ENCODE results near the gene KLHL35. TPM values are rescaled to one million over a fixed set of nuclear protein-coding genes. Genes with fewer than 3 reads are reported as not detected.

The KLHL35 gene
- total and polyA plus RNA-seq, 3 donors from 2014 or later, result 15.4 to 58.2 (median 51.2) TPM

GRCh38 chr11:75423721-75424120, 9.3 kb downstream of the KLHL35 start:
- Histone ChIP-seq H3K27ac (no peak overlapping the region), H3K27me3 (no peaks in the 10 kb centered on the region), H3K4me3 (no peak overlapping the region), H3K9me3 (no peaks in the 10 kb centered on the region), H3K4me1 (peaks cover 7% of the 10 kb centered on the region), H3K36me3 (ENCODE audit: low read depth, missing control alignments) (no peaks in the 10 kb centered on the region)
- intact Hi-C loops (cut with DNase I; ENCODE audit: low total_unique reads), result no loop called here
- no peak for DNase-seq
- TF ChIP-seq, protein P1, sequence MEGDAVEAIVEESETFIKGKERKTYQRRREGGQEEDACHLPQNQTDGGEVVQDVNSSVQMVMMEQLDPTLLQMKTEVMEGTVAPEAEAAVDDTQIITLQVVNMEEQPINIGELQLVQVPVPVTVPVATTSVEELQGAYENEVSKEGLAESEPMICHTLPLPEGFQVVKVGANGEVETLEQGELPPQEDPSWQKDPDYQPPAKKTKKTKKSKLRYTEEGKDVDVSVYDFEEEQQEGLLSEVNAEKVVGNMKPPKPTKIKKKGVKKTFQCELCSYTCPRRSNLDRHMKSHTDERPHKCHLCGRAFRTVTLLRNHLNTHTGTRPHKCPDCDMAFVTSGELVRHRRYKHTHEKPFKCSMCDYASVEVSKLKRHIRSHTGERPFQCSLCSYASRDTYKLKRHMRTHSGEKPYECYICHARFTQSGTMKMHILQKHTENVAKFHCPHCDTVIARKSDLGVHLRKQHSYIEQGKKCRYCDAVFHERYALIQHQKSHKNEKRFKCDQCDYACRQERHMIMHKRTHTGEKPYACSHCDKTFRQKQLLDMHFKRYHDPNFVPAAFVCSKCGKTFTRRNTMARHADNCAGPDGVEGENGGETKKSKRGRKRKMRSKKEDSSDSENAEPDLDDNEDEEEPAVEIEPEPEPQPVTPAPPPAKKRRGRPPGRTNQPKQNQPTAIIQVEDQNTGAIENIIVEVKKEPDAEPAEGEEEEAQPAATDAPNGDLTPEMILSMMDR (IDR thresholded peaks at IDR 0.05), result no peak
- TF ChIP-seq POLR2A (IDR thresholded peaks at IDR 0.05), result no peak
- 90 to 91% methylated on average over 6 to 7 of the region's 9 CpGs for WGBS, 2 donors

DNA sequence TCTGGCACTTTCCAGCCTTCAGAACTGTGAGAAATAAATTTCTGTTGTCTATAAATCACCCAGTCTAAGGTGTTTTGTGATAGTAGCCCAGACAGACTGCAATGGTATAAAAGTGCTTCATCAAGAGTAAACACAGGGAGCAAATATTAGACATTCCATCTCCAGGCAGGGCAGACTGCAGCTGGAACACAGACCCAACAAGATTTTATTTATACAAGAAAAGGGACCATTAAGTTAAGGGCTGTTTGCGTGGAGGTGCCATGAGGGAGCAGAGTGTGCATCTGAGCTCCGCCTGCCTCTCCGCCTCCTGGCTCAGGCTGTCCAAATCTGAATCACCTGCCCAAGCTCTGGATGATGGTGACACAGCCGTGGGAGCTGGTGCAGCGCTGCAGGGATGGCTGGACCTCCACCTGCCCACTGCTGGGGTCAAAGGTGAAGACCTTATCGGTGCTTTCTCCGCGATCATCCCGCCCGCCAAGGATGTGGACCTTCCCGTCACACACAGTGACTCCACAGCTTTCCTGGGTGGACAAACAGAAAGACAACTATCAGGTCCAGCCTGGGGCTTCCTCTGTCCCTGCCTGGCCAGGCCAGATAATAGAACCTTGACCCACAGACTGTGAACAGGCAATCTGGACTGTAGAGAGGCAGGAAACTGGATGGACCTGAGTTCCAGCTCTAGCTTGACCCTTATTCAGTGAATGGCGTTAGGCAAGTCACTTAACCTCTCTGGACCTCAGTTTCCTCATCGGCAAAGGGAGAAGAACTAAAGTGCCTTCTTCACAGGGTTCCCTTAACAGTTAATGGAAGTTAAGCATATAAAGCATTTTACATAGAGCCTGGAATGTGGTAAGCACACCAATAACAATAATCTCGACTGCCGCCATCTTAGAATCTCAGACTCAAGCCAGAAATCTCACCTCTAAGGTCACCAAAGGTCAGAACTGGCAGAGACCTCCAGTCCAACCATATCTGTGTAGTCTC, 10.5 kb downstream of the KLHL35 start:
- WGBS, 2 donors, result 82 to 88% methylated on average over 10 to 15 of the region's 15 CpGs
- Histone ChIP-seq H3K27me3 (no peaks in the 10 kb centered on the region), H3K4me3 (no peak overlapping the region), H3K27ac (peak overlapping the region; percentile 38 to 59), H3K9me3 (no peaks in the 10 kb centered on the region), H3K36me3 (ENCODE audit: low read depth, missing control alignments) (no peaks in the 10 kb centered on the region), H3K4me1 (peaks cover 7% of the 10 kb centered on the region)
- intact Hi-C loops (cut with DNase I; ENCODE audit: low total_unique reads), result no loop called here
- TF ChIP-seq, protein P1 (IDR thresholded peaks at IDR 0.05), result no peak
- no peak for TF ChIP-seq POLR2A (IDR thresholded peaks at IDR 0.05)
- no peak for DNase-seq

GRCh38 chr11:75421902-75422247, 11.1 kb downstream of the KLHL35 start:
- Histone ChIP-seq H3K27ac (peak overlapping the region; percentile 38 to 59), H3K4me3 (no peak overlapping the region), H3K27me3 (no peaks in the 10 kb centered on the region), H3K36me3 (ENCODE audit: low read depth, missing control alignments) (no peaks in the 10 kb centered on the region), H3K4me1 (peaks cover 7% of the 10 kb centered on the region), H3K9me3 (no peaks in the 10 kb centered on the region)
- intact Hi-C loops (cut with DNase I; ENCODE audit: low total_unique reads), result no loop called here
- WGBS, 2 donors, result 74 to 76% methylated on average over 2 of the region's 2 CpGs
- TF ChIP-seq, protein P1 (IDR thresholded peaks at IDR 0.05), result no peak
- TF ChIP-seq POLR2A (IDR thresholded peaks at IDR 0.05), result no peak
- DNase-seq, result no peak

GRCh38 chr11:75421035-75421602, 11.9 kb downstream of the KLHL35 start:
- peak; percentile 75 for DNase-seq
- intact Hi-C loops (cut with DNase I; ENCODE audit: low total_unique reads), result no loop called here
- peak overlapping the region; percentile 38 to 59 for H3K27ac ChIP-seq
- H3K36me3 ChIP-seq (ENCODE audit: low read depth, missing control alignments), result no peaks in the 10 kb centered on the region
- 62 to 68% methylated on average over 2 to 11 of the region's 11 CpGs for WGBS, 2 donors
- no peaks in the 10 kb centered on the region for H3K27me3 ChIP-seq
- H3K9me3 ChIP-seq, result no peaks in the 10 kb centered on the region
- no peak for TF ChIP-seq POLR2A (IDR thresholded peaks at IDR 0.05)
- TF ChIP-seq, protein P1 (IDR thresholded peaks at IDR 0.05), result no peak
- H3K4me3 ChIP-seq, result no peak overlapping the region
- H3K4me1 ChIP-seq, result peaks cover 7% of the 10 kb centered on the region
